A172 (cell line): ENCODE results near the gene ST6GAL2. TPM values are rescaled to one million over a fixed set of nuclear protein-coding genes. Genes with fewer than 3 reads are reported as not detected.

Experiments used
- DNase-seq: peaks from one replicate; pipeline ENCODE4 v3.0.0-alpha.2; 2015; ENCODE audit warnings: low spot score
- total RNA-seq: library from RNA; depleted of rRNA; stranded (reverse); fragments of >200 nt; shearing (Covaris generic); gene quantifications from 2 replicates; pipeline ENCODE4 v1.2.3, GENCODE V29; 2014

The ST6GAL2 gene
- total RNA-seq, 1 experiment from 2014 or later = not detected

DNA sequence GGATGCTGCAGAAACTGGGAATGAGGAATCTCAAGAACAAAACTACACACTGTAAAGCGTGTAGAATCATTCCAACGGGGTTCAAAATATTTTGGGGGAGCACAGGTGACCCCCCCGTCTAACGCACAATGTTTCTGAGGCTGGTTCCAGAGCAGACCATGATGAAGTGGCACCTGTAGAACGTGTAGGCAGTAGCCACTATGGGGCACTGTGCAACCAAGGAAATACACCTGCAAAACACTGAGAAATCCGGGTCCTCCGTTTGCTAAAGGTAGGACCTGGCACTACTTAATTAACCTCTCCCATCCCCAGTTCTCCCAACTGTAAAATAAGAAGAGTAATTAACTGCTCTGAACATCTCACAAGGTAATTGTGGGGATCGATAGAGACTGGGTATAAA, 22.6 kb downstream of the ST6GAL2 start:
- DNase-seq = no peak

DNA sequence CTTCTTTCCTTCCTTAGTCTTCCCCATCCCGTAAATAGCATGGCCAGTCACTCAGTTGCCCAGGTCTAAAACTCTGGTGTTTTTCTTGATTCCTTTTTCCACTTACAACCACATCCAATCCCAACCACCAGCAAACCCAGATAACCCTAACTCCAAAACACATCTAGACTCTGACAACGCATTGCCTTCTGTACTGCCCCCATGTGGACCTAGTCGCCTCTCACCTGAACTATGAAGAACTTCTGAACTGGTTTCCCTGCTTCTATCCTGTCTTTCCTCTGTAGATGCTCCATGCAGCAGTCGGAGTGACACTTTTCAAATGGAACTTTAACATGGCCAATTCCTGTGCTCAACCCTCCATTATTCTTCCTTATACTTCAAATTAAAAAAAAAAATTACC, 26.5 kb downstream of the ST6GAL2 start:
- DNase-seq = no peak

DNA sequence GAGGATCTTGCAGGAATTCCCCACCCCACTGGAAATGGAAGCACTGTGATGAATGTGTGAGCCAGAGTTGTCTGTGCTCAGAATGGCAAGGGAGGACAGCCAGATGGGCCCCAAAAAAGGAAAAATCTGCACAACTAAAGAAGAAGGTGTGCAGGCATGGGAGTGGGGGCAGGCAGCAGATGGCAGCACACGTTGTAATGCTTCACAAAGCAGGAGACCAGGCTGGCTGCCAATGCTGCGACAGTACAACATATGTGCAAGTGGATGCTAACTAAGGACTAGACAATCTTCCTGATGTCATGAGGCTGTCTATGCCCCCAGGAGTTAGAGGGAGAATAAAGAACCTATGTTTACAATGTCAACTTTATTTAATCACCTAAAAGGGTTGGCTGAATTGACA, 27.2 kb downstream of the ST6GAL2 start:
- DNase-seq = no peak

DNA sequence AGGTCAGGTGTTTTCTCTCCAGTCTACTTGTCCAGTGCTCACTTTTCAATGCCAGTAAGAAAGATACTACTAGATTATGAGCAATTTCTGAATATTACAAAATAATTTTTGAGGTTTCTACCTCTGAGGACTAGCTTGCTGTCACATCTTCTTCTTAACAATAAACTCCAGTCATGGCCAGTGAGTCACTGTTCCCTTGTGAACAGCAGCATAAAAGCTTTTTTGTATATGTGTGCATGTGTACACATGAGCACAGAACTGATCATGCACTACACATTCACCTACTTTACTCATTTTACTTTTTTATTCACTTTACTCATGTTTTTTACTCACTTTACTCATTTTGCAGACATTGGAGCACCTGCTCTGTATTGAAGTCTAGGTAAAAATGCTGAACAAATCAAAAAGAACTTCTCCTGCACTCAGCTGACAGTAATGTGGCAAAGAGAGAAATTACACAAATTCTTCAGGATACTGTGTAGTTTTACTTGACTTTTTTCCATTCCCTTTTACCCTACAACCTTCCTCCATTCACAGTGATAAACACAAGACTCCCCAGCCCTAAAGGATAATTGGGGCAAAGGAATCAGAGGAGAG, 28.0 kb downstream of the ST6GAL2 start:
- DNase-seq = no peak

DNA sequence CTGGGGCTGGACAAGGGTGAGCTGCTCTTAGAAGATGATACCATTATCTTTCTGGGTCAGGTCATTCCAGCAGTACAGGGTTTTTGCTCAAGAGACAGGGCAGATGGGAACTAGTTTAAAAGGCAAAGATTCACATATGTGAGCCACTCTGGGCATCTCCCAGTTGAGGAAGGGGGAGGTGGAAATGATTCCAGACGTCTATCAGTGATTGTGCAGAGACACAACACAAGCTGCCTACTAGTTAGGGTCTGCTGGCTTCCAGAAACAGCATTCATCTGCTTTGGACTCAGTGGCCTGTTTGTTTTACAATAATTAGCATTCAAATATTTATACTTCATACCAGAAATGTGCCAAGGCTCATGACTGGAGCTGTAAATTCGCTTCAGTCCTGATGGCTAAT, 32.3 kb downstream of the ST6GAL2 start:
- no peak for DNase-seq

DNA sequence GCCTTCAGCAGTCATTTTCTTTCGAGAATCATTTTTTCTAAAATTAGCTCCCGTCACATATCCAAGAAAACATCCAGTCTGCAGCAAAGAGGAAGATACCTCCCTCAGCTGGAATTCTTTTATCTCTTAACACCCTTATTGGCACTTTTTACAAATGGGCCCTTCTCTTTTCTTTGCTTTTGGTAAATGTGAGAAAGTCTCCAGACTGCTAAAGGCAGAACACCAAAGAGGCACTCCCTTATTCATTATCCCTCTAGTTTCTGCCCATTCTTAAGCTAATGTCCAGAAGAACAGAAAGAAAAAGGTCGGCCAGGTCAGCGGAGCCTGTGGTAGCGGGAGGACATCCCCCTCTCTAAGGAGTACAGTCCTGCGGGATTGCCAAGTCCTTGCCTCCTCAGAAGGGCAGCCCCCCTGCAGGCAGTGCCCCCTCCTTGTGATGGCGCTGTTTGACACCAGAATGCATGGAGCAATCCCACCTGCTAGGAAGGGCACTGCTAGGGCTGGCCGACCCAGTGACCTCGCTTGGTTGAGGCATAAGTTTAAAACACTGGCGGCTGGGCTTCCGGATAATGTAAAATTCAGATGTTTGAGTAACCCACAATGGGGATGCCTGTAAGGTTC, 34.0 kb downstream of the ST6GAL2 start:
- no peak for DNase-seq

DNA sequence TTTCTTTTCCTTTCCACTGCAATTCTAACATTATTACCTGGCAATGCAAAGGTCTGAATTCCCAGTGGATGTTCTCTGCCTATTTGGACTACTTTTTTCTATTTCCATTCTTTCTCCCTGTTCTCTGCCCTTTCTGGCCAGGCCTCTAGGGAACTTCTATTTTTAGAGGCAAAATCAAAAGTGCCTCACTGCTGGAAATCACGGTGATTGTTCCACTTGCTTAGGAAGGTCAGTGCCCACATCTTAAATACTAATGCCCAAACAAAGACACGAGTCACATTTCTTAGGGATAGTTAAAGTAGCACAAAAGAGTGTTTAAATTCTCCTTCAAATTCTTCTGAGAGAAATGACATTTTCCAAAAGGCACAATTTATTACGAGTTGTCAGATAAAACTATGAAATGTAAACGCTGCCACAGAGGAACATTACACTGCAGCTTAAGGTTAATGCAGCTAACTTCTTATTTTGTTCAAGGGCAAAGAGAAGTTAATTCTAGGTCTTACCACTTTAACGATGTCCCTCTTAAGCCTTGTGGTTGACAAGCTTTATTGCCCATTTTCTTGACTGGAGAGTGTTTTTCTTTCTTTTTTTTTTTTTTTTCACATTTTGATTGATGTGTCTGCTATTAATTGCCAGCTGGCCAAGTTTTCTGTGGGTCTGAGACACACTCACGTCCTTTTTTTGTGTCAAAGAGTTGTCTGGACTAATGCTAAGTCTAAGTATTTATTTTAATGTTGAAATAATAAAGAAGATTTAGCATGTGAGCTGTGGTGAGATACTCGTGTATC, 34.7 kb downstream of the ST6GAL2 start:
- no peak for DNase-seq

DNA sequence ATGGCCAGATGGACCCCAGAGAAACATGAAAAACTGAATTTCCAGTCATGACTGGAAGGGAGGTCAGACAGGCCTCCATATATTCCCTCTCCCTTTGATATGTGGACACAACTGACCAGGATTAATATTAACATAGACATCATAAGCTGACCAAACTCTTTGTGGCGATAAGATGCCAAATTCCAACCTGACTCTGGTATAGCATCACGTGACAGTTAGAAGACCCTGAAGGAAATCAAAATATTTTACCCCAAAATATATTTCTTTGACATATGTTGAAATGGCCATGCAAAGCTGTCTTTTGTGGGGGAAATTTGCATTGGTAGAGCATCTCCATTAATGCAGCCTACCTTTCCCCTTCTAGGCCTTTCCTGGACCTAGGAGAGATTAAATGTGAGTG, 36.7 kb downstream of the ST6GAL2 start:
- DNase-seq = no peak

DNA sequence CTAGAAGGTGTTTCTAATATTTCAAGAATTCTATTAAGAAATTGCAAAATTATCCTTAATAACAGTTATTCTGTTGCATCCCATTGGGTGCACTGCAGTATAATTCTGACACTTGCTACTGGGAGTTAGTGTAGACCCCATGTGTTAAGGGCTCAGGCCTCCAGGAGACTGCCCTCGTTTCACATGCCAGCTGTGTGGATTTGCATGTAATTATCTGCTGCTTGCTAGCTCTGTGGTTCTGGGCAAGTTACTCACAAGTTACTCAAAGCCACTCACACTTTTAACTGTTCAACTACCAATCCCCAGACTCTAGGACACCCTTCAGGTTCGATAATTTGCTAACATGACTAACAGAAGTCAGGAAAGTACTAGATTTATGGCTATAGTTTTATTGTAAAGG, 38.6 kb downstream of the ST6GAL2 start:
- DNase-seq = no peak

DNA sequence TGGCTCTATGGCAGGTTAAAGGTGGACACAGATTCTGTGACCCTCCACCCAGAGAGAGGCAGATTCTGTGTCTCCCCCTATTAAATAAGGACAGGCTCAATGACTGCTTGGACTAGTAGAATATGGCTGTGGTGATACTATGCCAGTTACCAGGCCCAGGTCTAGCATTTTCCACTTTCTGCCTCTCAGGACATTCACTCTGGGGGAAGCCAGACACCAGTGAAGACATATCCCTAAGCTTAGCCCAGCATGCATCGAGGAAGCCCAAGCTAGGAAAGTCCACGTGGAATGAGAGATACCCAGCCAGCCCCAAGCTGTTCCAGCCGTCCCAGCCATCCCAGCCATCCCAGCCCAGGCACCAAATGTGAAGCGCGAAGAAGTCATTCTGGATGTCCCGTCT, 40.3 kb downstream of the ST6GAL2 start:
- DNase-seq = no peak

DNA sequence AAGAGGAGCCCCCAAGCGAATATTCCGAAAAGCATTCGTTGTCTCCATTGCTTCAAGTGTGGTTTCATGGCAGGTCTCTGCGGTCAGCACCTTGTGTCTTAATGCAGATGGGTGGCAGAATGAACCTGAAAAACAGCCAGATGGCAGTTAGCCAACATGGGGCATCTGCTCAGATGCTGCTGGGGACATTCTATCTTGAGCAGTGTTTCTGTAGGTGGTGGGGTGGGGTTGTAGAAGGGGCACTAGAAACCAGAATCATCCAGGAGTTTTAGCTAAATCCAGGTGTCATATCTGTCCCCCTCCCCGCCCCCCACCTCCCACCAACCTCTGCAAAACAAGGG, 42.1 kb downstream of the ST6GAL2 start:
- no peak for DNase-seq

DNA sequence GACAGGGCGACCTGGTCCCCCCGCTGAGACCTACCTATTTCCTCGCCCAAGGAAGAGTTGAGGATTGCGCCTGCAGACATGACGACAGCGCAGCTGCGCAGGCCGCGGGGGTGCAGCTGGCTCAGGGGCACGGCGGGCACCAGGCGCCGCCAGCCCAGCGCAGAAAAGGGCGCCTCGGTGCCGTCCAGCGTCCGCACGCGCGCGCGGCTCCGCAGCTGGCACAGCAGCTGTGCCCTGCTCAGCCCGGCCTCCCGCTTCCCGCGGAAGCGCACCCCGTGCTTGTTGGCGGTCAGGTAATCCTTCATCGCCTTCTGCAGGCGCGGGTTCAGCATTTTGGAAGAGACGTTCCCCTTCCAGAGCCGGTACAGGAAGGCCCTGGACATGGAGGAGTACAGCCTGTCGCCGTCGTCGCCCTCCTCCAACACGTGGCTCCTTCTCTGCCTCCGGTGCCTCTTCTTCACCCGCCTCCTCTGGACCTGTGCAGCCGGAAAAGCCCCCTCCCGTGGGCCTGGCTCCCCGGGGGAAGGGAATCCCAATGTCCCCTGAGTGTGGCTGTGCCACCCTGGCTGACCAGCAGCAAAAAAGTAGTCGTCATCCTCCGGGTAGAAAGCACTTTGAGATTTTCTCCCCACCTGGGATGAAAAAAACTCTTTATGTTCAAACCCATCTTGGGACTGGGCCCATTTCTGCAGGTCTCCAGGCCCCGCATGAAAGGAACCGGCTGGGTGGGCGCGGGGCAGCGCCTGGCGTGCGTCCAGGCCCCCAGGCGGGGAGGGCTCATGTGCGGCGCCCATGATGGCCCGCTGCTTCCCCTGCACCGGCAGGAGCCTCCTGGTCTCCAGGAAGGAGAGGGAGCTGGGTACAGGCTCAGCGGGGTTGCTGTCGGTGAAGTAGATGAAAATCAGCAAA, 42.7 kb downstream of the ST6GAL2 start:
- DNase-seq = no peak

DNA sequence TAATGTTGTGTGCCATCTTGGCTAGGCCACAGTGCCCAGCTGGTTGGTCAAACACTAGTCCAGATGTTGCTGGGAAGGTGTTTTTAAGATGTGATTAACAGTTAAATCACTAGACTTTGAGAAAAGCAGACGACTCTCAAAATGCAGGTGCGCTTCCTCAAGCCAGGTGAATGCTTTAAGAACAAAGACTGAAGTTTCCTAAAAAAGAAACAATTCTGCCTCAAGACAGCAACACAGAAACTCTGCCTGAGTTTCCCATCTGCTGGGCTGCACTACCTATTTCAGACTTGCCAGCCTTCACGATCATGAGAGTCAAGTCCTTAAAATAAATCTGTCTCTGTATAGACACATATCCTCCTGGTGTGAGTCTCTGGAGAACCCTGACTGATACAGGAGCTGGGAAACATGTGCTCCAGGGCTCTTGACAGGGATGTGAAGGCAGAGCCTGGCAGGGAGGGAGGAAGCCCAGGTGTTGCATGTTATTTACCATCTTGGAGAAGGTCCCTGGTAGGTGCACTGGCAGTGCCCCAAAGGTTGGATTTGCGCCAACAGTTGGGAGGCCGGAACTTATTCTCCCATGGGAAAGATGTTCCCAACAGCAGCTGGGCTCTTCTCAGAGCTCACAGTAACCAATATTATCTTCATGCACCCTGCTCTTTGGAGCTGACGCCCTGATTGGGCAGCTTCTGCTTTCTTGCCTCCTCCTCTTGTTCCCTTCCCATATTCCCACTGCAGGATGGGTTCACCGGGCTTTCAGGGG, 43.9 kb downstream of the ST6GAL2 start:
- no peak for DNase-seq

DNA sequence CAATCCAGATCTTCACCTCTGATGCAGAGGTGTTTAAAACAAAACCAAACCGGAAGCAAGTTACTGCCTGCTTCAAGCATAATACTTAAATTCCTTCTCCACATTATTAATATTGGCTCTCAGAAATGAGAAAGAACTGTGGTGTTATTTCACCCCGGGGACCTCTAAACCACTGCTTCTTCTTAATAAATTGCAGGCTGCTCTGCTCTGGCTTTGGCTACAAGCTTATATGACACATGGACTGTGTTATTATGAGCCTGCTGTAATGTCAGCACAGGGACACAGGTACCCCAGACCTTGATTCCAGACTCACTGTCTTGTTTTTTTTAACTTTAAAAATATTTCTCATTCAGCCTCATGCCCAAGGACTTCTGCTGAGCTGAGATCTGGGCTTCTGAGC, 45.1 kb downstream of the ST6GAL2 start:
- no peak for DNase-seq

DNA sequence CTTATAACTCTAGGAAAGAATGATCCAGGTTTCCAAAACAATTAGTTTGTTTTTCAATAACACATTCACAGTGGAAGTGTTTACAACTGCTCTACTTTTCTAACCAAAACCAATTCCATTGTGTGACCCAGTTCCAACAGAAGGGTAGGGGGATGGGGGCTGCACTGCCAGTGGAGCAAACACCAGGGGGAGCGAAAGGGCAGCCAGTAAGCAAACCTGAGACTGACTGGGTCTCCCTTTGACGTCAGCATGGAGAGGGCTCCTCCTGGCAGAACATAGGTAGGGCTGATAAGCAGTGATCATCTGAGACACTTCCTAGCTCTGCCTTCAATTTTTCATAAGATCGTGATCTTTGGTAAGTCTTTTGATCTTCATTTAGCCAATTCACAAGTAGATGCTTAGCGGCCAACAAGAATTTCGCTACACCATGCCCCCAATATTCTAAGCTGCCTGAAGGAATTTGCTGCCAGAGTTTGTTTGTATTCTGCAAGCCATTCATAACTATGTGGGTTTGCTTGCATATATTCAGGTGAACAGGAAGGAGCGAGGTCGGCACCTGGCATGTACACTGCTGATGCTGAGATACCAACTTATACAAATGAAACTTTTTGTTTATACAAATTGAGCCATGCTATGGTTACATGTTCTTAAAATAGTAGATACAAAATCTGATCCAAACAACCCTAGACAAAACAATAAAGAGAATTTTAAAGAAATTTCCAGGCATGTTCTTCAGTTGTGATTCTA, 45.9 kb downstream of the ST6GAL2 start:
- no peak for DNase-seq

DNA sequence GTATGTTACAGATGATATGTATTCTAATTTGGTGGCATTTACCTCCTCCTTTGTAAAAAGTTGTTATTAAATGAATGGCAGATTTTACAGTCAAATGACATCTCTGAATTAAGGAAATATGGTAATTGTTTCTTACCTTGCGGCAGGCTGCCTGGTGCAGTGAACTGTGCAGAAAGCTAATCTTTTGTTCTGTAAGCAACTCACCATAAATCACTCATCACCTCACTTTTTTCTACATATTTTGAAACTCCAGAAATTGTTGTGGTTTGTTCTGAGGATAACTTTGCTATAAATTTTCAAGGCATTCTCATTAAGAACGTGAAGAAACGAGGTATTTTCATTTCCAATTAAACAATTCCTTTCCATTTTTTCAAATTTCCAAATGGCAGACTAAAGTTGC, 52.7 kb downstream of the ST6GAL2 start:
- no peak for DNase-seq

DNA sequence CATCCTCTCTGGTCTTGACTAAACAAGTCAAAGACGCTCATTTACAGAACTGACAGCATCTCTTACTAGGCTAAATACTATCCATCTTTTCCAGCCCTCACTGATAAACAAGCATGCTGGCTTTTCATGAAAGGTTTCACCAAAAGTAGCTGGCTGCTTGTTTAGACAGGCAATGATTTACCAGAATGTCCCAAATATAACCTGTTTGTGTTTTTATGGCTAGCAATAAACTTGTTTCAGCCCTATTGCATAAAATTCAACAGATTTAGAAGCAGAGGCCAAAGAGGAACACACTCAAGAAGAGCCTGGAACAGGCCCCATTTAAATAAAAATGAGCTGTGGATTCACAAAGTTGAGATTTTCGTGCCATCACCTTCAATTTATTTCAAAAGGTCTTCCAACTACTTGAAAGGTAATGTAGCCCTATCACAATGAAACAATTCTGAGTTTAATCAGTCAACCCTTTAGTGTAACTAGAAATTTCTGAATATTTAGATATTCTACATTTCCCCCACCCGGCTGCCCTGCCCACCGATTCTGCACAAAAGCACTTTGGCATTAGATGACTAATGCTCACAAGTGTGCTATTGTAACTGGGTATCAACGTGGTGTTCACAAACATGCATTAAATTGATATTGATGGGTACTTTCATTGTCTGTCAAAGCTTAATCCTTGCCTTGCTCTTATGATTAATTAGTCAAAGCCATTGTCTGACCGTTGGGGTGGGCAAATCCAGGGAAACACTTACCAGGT, 54.0 kb downstream of the ST6GAL2 start:
- no peak for DNase-seq

DNA sequence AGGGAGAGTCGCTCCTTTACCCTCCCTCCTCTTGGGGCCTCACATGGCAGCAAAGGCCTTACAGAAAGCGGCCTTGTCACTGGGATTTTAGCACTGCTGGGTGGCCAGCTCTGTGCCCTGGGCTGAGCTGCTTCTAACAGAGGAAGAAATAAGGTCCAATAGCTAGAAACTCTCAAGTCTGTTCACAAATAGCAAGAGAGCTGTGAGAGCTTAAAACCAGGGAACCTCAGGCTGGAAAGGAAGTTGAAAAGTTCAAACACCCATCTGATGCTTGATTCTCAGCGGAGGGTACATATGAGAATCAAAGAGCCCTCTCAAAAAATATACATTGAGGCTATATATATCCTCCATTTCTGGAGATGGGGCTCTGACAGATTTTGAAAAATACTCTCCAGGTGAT, 54.7 kb downstream of the ST6GAL2 start:
- no peak for DNase-seq

DNA sequence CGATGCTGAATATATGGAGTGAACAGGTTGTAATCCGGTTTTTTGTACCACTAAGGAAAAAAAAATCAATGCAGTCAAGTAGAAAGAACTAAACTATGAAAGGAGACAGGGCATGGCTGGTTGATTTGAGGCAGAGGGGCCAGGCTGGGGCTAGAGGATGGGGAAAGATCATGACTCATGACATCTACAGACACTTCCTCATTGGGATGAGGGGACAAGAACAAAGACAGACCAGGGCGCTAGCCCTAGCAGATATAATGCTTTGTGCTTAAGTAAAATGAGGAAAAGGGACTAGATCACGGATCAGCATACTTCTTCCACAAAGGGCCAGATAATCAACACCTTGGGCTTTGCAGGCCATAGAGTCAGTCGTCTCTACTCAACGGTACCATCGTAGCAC, 55.8 kb downstream of the ST6GAL2 start:
- no peak for DNase-seq

DNA sequence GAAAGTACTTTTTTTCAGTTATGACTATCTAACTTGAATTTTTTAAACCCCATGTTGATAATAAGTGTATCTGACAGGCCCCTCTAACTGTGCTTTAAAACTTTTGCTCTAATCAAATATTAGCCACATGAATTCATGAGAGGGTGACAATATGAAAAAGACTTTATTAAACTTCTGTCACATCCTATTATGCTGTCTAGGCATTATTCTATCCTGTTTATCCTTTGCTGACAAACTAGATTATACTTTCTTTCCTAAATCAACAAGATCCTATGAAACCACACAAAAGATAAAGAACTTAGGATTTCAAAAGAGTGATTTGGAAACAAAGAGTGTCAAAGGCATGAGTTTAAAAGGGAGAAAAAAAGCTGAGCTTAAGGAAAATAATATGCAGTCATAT, 57.8 kb downstream of the ST6GAL2 start:
- DNase-seq = no peak
